SU-DHL-6 (cell line): Measurements from ENCODE around the gene SLC27A5.

Experiments
- H2AFZ ChIP-seq: fragments of 200-600 bp; sonication (generic); 2 replicates; pipeline ENCODE4 v1.6.1; 2014; ENCODE audit warnings: low read depth, mild to moderate bottlenecking, moderate library complexity, mixed read lengths, antibody characterized with exemption, low read length; ENCODE audit not compliant: severe bottlenecking
- H3F3A ChIP-seq: fragments of 200-600 bp; shearing (Covaris generic); 2 replicates; pipeline ENCODE4 v1.6.0; 2016; ENCODE audit warnings: antibody characterized with exemption, mild to moderate bottlenecking; ENCODE audit not compliant: insufficient read depth
- H3K27ac ChIP-seq: fragments of 200-600 bp; sonication (generic); 2 replicates; pipeline ENCODE4 v1.5.1; 2016; ENCODE audit warnings: low read depth, mild to moderate bottlenecking, low read length, moderate library complexity, mixed read lengths
- H3K27me3 ChIP-seq: fragments of 200-600 bp; sonication (generic), shearing (Covaris generic); 2 replicates; pipeline ENCODE4 v1.6.0; 2014; ENCODE audit warnings: mild to moderate bottlenecking, low read length
- H3K36me3 ChIP-seq: fragments of 200-600 bp; sonication (generic); 2 replicates; pipeline ENCODE4 v1.6.1; 2014; ENCODE audit warnings: mild to moderate bottlenecking, low read length, mixed read lengths
- H3K4me2 ChIP-seq: fragments of 300-600, 200-600 bp; shearing (Covaris generic), sonication (generic); 2 replicates; pipeline ENCODE4 v1.6.0; 2014; ENCODE audit warnings: low read length, low read depth, mild to moderate bottlenecking; ENCODE audit not compliant: poor library complexity, severe bottlenecking
- H3K4me3 ChIP-seq: fragments of 200-600 bp; sonication (generic); 2 replicates; pipeline ENCODE4 v1.5.1; 2014; ENCODE audit warnings: antibody characterized with exemption, low read length, mild to moderate bottlenecking, mixed read lengths; ENCODE audit not compliant: insufficient read depth, poor library complexity, severe bottlenecking
- H3K79me2 ChIP-seq: fragments of 200-600 bp; sonication (generic); 2 replicates; pipeline ENCODE4 v1.6.1; 2014; ENCODE audit warnings: mild to moderate bottlenecking, low read length, moderate library complexity; ENCODE audit not compliant: insufficient read depth
- H3K9ac ChIP-seq: fragments of 200-600 bp; sonication (generic); 2 replicates; pipeline ENCODE4 v1.7.0; 2014; ENCODE audit warnings: mild to moderate bottlenecking, low read length
- H3K9me2 ChIP-seq: fragments of 200-600 bp; sonication (generic); replicated peaks from 2 replicates; pipeline ENCODE4 v1.6.1; 2014; ENCODE audit warnings: low read length; ENCODE audit not compliant: insufficient read depth
- H3K9me3 ChIP-seq: fragments of 200-600 bp; sonication (generic); 2 replicates; pipeline ENCODE4 v1.6.1; 2014; ENCODE audit warnings: low read length, mixed read lengths; ENCODE audit not compliant: insufficient read depth
- H4K20me1 ChIP-seq: fragments of 200-600 bp; sonication (generic); 2 replicates; pipeline ENCODE4 v1.6.1; 2014; ENCODE audit warnings: low read depth, mild to moderate bottlenecking, antibody characterized with exemption, low read length, moderate library complexity, mixed read lengths
- EZH2phosphoT487 ChIP-seq: fragments of 200-600 bp; sonication (generic), shearing (Covaris generic); conservative IDR thresholded peaks from 2 replicates; pipeline ENCODE4 v1.6.1; 2018; ENCODE audit warnings: mild to moderate bottlenecking, antibody characterized with exemption, low read length, moderate library complexity, mixed read lengths
- TF ChIP-seq, protein P1 (sequence below): fragments of 200-600 bp; sonication (generic); IDR thresholded peaks from one replicate; pipeline ENCODE4 v1.5.1; 2017; ENCODE audit warnings: antibody characterized with exemption, mild to moderate bottlenecking, low read length, moderate library complexity; ENCODE audit not compliant: insufficient read depth, poor library complexity, severe bottlenecking

Gene SLC27A5

DNA sequence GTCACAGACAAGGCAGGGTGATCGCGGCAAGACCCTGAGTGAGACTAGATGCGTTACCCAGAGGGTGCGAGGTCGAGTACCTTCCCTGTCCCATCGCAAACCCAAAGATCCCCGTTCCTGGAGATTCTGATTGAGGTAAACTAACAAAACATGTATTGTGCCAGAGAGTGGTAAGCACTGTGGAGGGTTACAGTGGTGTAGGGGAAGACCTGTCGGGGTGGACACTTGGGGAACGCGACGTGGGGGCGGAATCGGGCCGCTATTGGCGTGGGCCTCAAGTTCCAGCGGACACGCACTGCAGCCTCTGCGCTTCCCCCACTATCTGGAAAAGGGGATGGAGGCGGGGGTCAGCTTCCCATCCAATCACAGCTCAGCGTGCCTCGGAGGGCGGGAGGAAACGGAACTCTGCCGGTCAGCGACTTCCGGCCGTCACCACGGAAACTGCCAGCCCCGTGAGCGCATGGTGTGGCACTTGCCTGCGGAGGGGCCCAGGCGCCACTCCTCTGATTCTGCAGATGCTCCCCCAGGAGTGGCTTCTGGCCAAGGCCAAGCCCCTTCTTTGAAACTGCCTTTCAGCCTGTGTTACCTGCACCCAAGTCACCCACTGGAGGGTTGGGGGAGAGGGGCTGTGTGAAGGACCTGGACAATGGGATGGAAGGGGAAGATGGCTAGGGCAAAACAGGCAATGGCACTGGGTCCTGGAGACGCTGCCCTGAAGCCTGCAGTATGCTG is 47.6 kb upstream of the SLC27A5 start:
- H3K27me3 ChIP-seq: no peaks in the 10 kb centered on the region
- H3K27ac ChIP-seq: peak overlapping the region; percentile 95
- peaks cover 53% of the 10 kb centered on the region for H3F3A ChIP-seq
- no peak for TF ChIP-seq EZH2phosphoT487
- TF ChIP-seq, protein P1, sequence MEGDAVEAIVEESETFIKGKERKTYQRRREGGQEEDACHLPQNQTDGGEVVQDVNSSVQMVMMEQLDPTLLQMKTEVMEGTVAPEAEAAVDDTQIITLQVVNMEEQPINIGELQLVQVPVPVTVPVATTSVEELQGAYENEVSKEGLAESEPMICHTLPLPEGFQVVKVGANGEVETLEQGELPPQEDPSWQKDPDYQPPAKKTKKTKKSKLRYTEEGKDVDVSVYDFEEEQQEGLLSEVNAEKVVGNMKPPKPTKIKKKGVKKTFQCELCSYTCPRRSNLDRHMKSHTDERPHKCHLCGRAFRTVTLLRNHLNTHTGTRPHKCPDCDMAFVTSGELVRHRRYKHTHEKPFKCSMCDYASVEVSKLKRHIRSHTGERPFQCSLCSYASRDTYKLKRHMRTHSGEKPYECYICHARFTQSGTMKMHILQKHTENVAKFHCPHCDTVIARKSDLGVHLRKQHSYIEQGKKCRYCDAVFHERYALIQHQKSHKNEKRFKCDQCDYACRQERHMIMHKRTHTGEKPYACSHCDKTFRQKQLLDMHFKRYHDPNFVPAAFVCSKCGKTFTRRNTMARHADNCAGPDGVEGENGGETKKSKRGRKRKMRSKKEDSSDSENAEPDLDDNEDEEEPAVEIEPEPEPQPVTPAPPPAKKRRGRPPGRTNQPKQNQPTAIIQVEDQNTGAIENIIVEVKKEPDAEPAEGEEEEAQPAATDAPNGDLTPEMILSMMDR: no peak
- H3K4me2 ChIP-seq: peak overlapping the region; percentile 77
- peaks cover 23% of the 10 kb centered on the region for H3K79me2 ChIP-seq
- H3K9me3 ChIP-seq: no peaks in the 10 kb centered on the region
- H2AFZ ChIP-seq: peak overlapping the region; percentile 6
- H3K9ac ChIP-seq: peak overlapping the region; percentile 89
- no peaks in the 10 kb centered on the region for H3K36me3 ChIP-seq
- H3K4me3 ChIP-seq: peak overlapping the region; percentile 64
- H3K9me2 ChIP-seq: no peaks in the 10 kb centered on the region
- H4K20me1 ChIP-seq: no peaks in the 10 kb centered on the region

DNA sequence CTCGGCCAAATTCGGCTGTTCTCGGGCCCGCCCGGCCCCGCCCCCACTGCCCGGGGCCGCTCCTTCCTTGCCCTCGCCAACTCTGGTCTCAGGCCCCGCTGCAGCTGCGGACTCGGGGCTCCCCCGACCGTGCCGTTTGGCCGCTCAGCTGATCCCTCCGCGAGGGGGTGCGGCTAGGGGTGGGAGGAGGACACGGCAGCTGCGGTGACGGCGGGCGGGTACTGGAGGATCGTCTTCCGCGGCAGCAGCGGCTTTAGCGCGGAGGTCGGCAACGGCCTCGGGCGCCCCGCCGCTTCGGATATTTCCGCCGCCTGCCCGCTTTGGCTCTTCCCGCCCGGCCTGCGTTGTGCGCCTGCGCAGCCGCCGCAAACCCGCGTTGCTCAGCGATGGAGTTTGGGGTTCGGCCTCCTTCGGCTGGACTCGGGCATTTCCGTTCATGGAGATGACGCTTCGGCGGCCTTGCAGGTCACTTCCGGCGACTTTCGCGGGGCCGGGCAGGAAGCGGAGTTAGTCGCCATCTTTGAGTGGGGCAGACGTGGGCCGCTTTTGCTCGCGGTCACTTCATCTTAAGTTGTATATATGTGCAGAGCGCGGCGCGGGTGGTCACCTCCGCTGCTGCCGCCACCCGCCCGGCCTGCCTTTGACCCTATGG is 47.0 kb upstream of the SLC27A5 start:
- Histone ChIP-seq H3K36me3 (no peaks in the 10 kb centered on the region), H4K20me1 (no peaks in the 10 kb centered on the region), H3F3A (peaks cover 53% of the 10 kb centered on the region), H2AFZ (peak overlapping the region; percentile 6), H3K4me2 (peak overlapping the region; percentile 77), H3K4me3 (peak overlapping the region; percentile 94), H3K27ac (peak overlapping the region; percentile 95), H3K9me3 (no peaks in the 10 kb centered on the region), H3K9me2 (no peaks in the 10 kb centered on the region), H3K27me3 (no peaks in the 10 kb centered on the region), H3K9ac (peak overlapping the region; percentile 89), H3K79me2 (peaks cover 29% of the 10 kb centered on the region)
- TF ChIP-seq, protein P1: no peak
- TF ChIP-seq EZH2phosphoT487: no peak

DNA sequence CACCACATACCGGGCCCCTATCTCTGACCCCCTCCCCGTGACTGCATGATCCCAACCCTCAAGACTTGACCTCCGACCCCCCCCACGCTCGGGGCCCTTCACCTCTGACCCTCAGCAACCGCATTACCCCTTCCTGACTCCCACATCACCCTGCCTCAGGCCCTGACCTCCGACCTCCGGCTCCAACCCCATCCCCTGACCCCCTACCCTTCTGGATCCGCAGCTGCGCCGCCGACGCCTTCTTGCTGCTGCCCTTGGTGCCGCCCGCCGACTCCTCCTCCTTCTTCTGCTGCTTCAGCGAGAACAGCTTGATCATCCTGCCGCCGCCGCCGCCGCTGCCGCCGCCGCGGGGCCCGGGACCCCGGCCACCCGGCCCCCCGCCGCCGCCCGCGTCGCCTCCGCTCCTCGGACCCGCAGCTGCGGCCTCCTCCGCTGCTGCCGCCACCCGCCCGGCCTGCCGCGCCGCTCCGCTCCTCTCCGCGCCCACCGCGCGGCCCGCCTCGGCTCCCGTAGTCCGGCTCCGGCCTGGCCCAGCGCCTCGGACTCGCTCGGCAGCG is 46.4 kb upstream of the SLC27A5 start, which contains the start of gene UBE2M:
Gene UBE2M, minus strand, starts transcription at position 546 of the 557 bp plus-strand sequence. Its CDS starts 230 bp downstream, at position 316.
- Histone ChIP-seq H3K9me3 (no peaks in the 10 kb centered on the region), H4K20me1 (no peaks in the 10 kb centered on the region), H3K4me2 (peak within 1 kb of the TSS; percentile 90), H3K9me2 (no peaks in the 10 kb centered on the region), H3F3A (peaks cover 52% of the 10 kb centered on the region), H3K4me3 (peak within 1 kb of the TSS; percentile 94), H3K36me3 (no peaks in the 10 kb centered on the region), H3K27ac (peak within 1 kb of the TSS; percentile 95), H3K27me3 (no peaks in the 10 kb centered on the region), H3K9ac (peak within 1 kb of the TSS; percentile 89), H3K79me2 (peaks cover 29% of the 10 kb centered on the region), H2AFZ (peak within 1 kb of the TSS; percentile 6)
- TF ChIP-seq, protein P1: no peak
- TF ChIP-seq EZH2phosphoT487: no peak
